ENCODE measurements around the gene TMEM63B.

DNA sequence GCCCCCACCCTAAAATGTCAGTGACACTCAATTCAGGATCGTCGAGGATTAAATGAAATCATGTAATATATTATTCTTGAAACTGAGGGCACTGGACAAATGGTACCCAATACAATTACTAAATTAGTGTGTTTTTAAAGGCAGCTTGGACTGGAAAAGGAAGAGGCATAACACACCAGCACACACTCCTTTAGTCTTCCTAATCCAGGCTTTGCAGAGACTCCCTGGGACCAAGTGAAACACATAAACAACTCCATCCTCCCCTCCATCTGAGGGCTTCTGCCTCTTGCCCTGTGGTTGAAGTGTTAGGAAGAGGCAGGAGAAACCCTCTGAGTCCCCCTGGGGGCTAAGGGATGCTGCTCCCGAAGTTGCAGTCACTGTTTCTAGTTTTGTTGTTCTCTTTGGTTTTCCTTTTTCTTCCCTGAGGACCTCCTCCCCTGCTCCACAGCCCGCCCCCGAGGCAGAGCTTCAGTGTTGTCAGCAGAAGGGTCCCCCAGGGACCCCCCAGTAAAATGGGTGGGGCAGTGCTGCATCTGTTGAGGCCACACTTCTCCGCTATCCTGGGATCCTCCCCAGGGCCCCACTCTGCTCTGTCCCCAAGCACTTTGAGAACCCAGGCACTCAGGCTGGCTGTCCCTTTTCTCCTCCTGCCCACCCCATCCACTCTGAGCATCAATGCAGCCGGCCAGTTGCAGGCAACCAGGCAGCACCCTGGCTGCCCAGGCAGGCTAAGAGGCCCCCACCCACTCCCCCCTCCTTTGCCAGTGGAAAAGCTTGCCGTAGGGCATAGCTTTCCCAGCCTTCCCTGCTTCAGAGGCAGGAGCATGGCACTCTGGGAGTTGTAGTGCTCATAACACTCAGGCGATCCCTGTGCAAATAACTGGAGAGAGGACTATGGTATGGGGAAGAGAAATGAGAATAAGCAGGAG, 5.9 kb downstream of the TMEM63B start:
- TF ChIP-seq, protein P1, sequence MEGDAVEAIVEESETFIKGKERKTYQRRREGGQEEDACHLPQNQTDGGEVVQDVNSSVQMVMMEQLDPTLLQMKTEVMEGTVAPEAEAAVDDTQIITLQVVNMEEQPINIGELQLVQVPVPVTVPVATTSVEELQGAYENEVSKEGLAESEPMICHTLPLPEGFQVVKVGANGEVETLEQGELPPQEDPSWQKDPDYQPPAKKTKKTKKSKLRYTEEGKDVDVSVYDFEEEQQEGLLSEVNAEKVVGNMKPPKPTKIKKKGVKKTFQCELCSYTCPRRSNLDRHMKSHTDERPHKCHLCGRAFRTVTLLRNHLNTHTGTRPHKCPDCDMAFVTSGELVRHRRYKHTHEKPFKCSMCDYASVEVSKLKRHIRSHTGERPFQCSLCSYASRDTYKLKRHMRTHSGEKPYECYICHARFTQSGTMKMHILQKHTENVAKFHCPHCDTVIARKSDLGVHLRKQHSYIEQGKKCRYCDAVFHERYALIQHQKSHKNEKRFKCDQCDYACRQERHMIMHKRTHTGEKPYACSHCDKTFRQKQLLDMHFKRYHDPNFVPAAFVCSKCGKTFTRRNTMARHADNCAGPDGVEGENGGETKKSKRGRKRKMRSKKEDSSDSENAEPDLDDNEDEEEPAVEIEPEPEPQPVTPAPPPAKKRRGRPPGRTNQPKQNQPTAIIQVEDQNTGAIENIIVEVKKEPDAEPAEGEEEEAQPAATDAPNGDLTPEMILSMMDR (IDR thresholded peaks at IDR 0.05), result no peak
- no peak for TF ChIP-seq EP300 (IDR thresholded peaks at IDR 0.05)
